Subcutaneous adipose tissue (tissue), 4 donors: ENCODE data around the gene ANKLE2. TPM values are rescaled to one million over a fixed set of nuclear protein-coding genes. Genes with fewer than 3 reads are reported as not detected.

Experiments
- CTCF ChIP-seq: fragments of 450-650 bp; IDR thresholded peaks from one replicate; pipeline ENCODE4 v1.5.1; 2016; ENCODE audit warnings: low read depth, mild to moderate bottlenecking, control low read depth, antibody characterized with exemption, moderate library complexity
- total RNA-seq, 4 donors: library from RNA; depleted of rRNA; stranded (reverse); fragments of >200 nt; gene quantifications; one replicate each; pipeline ENCODE4 v1.1.0, GENCODE V29; 2016

Gene ANKLE2
- total RNA-seq, 4 donors from 2014 or later = 66.0 to 77.2 (median 75.4) TPM

- no peak for TF ChIP-seq CTCF
These were observed 37.2 kb upstream of the ANKLE2 start for GRCh38 chr12:132798836-132799235.

GRCh38 chr12:132797820-132798570, 36.4 kb upstream of the ANKLE2 start:
- TF ChIP-seq CTCF = no peak

- TF ChIP-seq CTCF = no peak
These were observed 34.2 kb upstream of the ANKLE2 start for GRCh38 chr12:132795847-132796246.

- TF ChIP-seq CTCF = no peak
These were observed 27.5 kb upstream of the ANKLE2 start for GRCh38 chr12:132789099-132789471.

GRCh38 chr12:132788375-132789098, 26.9 kb upstream of the ANKLE2 start:
- no peak for TF ChIP-seq CTCF

GRCh38 chr12:132787877-132788276, 26.2 kb upstream of the ANKLE2 start:
- no peak for TF ChIP-seq CTCF

- TF ChIP-seq CTCF = no peak
These were observed 24.6 kb upstream of the ANKLE2 start for GRCh38 chr12:132786192-132786591.
